Neural cell (in vitro differentiated cells): Measurements from ENCODE around the gene POU3F1. TPM values are rescaled to one million over a fixed set of nuclear protein-coding genes. Genes with fewer than 3 reads are reported as not detected.

Source experiments
- H2AFZ ChIP-seq: fragments of 200-600, 300-800 bp; sonication (generic), shearing (Covaris generic); 2 replicates; pipeline ENCODE4 v1.6.0; 2014; ENCODE audit warnings: low read depth, mild to moderate bottlenecking, antibody characterized with exemption, low read length, moderate library complexity
- H3F3A ChIP-seq: fragments of 200-600 bp; shearing (Covaris generic); 2 replicates; pipeline ENCODE4 v1.6.1; 2016; ENCODE audit warnings: mild to moderate bottlenecking, moderate library complexity, mixed read lengths, antibody characterized with exemption, low read length; ENCODE audit not compliant: insufficient read depth, poor library complexity, severe bottlenecking
- H3K27ac ChIP-seq: fragments of 200-600, 300-800 bp; sonication (generic), shearing (Covaris generic); 2 replicates; pipeline ENCODE4 v1.5.1; 2014; ENCODE audit warnings: mild to moderate bottlenecking, low read length, moderate library complexity
- H3K27me3 ChIP-seq: fragments of 300-800, 200-600 bp; sonication (generic), shearing (Covaris generic); 2 replicates; pipeline ENCODE4 v1.6.0; 2014; ENCODE audit warnings: mild to moderate bottlenecking, low read depth, low read length, moderate library complexity; ENCODE audit not compliant: insufficient read depth
- H3K36me3 ChIP-seq: fragments of 300-800, 200-600 bp; sonication (generic), shearing (Covaris generic); 2 replicates; pipeline ENCODE4 v1.5.1; 2014; ENCODE audit warnings: mild to moderate bottlenecking, antibody characterized with exemption, low read length, moderate library complexity; ENCODE audit not compliant: insufficient read depth
- H3K4me2 ChIP-seq: fragments of 300-800, 200-600 bp; sonication (generic), shearing (Covaris generic); 2 replicates; pipeline ENCODE4 v1.6.0; 2014; ENCODE audit warnings: mild to moderate bottlenecking, low read length
- H3K4me3 ChIP-seq: fragments of 300-800, 200-600 bp; sonication (generic), shearing (Covaris generic); 2 replicates; pipeline ENCODE4 v1.5.1; 2014; ENCODE audit warnings: mild to moderate bottlenecking, low read length, moderate library complexity
- H3K79me2 ChIP-seq: fragments of 200-600 bp; shearing (Covaris generic); replicated peaks from 2 replicates; pipeline ENCODE4 v1.6.0; 2014; ENCODE audit warnings: mild to moderate bottlenecking, low read length, moderate library complexity; ENCODE audit not compliant: insufficient read depth
- H3K9ac ChIP-seq: fragments of 300-800, 200-600 bp; sonication (generic), shearing (Covaris generic); 2 replicates; pipeline ENCODE4 v1.6.1; 2016; ENCODE audit warnings: mild to moderate bottlenecking, low read length, mixed read lengths
- H3K9me2 ChIP-seq: fragments of 200-600 bp; shearing (Covaris generic); 2 replicates; pipeline ENCODE4 v1.6.1; 2016; ENCODE audit warnings: mild to moderate bottlenecking, low read length, mixed read lengths; ENCODE audit not compliant: insufficient read depth
- H3K9me3 ChIP-seq: fragments of 200-600, 300-800 bp; sonication (generic), shearing (Covaris generic); 2 replicates; pipeline ENCODE4 v1.6.1; 2016; ENCODE audit warnings: mild to moderate bottlenecking, mixed run types, low read length, moderate library complexity, mixed read lengths
- H4K20me1 ChIP-seq: fragments of 200-600 bp; shearing (Covaris generic); 2 replicates; pipeline ENCODE4 v1.6.1; 2016; ENCODE audit warnings: mild to moderate bottlenecking, mixed run types; ENCODE audit not compliant: insufficient read depth
- EP300 ChIP-seq: fragments of 450-650 bp; conservative IDR thresholded peaks from 2 replicates; pipeline ENCODE4 v1.6.1; 2014; ENCODE audit warnings: antibody characterized with exemption, mild to moderate bottlenecking, moderate library complexity; ENCODE audit not compliant: poor library complexity, severe bottlenecking
- EZH2 ChIP-seq: fragments of 200-600, 300-800 bp; shearing (Covaris generic), sonication (generic); IDR thresholded peaks from 2 replicates; pipeline ENCODE4 v1.6.1; 2014; ENCODE audit warnings: antibody characterized with exemption, low read length, borderline replicate concordance, mild to moderate bottlenecking; ENCODE audit not compliant: insufficient read depth, poor library complexity, severe bottlenecking
- MXI1 ChIP-seq: fragments of 450-650 bp; conservative IDR thresholded peaks from 2 replicates; pipeline ENCODE4 v1.6.1; 2014; ENCODE audit warnings: antibody characterized with exemption, mild to moderate bottlenecking; ENCODE audit not compliant: poor library complexity, severe bottlenecking
- POLR2AphosphoS5 ChIP-seq: IDR thresholded peaks from 2 replicates; pipeline ENCODE4 v1.6.1; 2012
- RAD21 ChIP-seq: fragments of 450-650 bp; conservative IDR thresholded peaks from 2 replicates; pipeline ENCODE4 v1.6.1; 2014; ENCODE audit warnings: antibody characterized with exemption, mild to moderate bottlenecking, moderate library complexity
- REST ChIP-seq: IDR thresholded peaks from 2 replicates; pipeline ENCODE4 v1.6.1; 2012; ENCODE audit warnings: borderline replicate concordance
- SMC3 ChIP-seq: fragments of 450-650 bp; conservative IDR thresholded peaks from 2 replicates; pipeline ENCODE4 v1.6.1; 2014; ENCODE audit warnings: antibody characterized with exemption, mild to moderate bottlenecking, moderate library complexity; ENCODE audit not compliant: poor library complexity
- TAF1 ChIP-seq: IDR thresholded peaks from 2 replicates; pipeline ENCODE4 v1.6.1; 2012; ENCODE audit warnings: low read depth
- polyA plus RNA-seq: library from polyadenylated mRNA; depleted of rRNA; stranded (reverse); fragments of >200 nt; gene quantifications from 2 replicates; pipeline ENCODE4 v1.2.3, GENCODE V29; 2014
- TF ChIP-seq, protein P1 (sequence below): fragments of 450-650 bp; IDR thresholded peaks from 2 replicates; pipeline ENCODE4 v1.5.1; 2014; ENCODE audit warnings: antibody characterized with exemption, mild to moderate bottlenecking, moderate library complexity; ENCODE audit not compliant: poor library complexity, severe bottlenecking

POU3F1 gene
- polyA plus RNA-seq, 1 donor from 2014 or later = 3.1 TPM

DNA sequence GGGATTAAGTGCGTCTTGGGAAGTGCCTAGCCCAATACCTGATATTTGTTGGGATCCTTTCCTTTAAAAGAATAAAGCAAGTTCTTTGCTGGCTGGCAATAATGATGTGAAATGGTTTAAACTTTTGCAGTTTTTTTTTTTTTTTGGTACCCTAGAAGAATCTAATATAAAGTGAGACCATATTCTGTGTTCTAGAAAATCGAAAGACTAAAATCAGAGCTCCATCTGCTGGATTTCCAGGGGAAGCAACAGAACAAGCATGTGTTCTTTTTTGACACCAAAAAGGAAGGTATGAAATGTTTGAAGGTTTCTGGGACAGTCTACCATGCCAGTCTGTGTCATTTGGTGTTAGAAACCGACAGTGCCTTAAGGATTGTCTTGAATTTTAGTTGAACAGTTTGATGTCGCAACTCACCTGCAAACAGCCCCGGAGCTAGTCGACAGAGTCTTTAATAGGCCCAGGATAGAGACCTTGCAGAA, 27.7 kb downstream of the POU3F1 start:
- H3K9me3 ChIP-seq = no peaks in the 10 kb centered on the region
- H2AFZ ChIP-seq = no peak overlapping the region
- H3K27ac ChIP-seq = no peak overlapping the region
- H3K9me2 ChIP-seq = no peaks in the 10 kb centered on the region
- H3F3A ChIP-seq = no peaks in the 10 kb centered on the region
- TF ChIP-seq, protein P1, sequence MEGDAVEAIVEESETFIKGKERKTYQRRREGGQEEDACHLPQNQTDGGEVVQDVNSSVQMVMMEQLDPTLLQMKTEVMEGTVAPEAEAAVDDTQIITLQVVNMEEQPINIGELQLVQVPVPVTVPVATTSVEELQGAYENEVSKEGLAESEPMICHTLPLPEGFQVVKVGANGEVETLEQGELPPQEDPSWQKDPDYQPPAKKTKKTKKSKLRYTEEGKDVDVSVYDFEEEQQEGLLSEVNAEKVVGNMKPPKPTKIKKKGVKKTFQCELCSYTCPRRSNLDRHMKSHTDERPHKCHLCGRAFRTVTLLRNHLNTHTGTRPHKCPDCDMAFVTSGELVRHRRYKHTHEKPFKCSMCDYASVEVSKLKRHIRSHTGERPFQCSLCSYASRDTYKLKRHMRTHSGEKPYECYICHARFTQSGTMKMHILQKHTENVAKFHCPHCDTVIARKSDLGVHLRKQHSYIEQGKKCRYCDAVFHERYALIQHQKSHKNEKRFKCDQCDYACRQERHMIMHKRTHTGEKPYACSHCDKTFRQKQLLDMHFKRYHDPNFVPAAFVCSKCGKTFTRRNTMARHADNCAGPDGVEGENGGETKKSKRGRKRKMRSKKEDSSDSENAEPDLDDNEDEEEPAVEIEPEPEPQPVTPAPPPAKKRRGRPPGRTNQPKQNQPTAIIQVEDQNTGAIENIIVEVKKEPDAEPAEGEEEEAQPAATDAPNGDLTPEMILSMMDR = peak; percentile 74
- TF ChIP-seq MXI1 (peak; percentile 16), TAF1 (no peak), SMC3 (peak; percentile 74), REST (no peak), RAD21 (peak; percentile 67), POLR2AphosphoS5 (no peak), EP300 (no peak)
- no peaks in the 10 kb centered on the region for H4K20me1 ChIP-seq
- peaks cover 4% of the 10 kb centered on the region for H3K36me3 ChIP-seq
- peaks cover 12% of the 10 kb centered on the region for H3K79me2 ChIP-seq
- no peak overlapping the region for H3K4me3 ChIP-seq
- no peaks in the 10 kb centered on the region for H3K27me3 ChIP-seq
- H3K9ac ChIP-seq = no peak overlapping the region
- no peak overlapping the region for H3K4me2 ChIP-seq

DNA sequence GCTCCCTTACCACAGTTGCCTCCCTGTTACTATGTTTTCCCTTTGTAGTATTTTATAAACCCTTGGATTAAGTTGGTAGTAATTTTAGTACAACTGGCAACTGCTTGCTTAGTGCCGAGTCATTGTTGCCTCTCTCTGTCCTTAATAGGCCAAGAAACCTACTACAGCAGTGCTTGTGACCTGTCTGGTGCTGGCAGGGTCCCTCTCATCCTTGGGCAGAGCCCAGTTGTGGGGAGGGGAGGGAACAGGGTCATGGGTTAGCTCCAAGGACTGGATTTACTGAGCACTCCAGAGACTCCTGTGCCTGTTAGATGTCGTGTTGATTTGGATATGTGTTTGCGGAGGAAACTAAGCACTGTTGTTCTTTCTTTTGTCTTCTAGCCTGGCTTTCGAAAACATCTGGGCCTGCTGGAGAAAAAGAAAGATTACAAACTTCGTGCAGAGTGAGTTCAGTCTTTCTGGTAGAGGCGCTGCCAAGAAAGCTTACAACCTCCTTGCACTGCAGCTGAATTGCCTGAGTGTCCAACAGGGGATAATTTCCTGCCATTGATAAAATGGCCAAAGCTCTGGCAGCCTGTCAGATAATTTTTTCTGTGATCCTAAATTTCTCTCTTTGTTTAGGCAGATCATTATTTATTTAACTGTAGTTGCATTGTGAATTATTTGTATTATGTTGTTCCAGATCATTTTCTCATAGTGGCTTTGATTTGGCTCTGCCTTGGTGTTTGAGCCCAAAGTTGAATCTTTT, 30.4 kb downstream of the POU3F1 start:
- Histone ChIP-seq H3K4me2 (no peak overlapping the region), H3K36me3 (peaks cover 4% of the 10 kb centered on the region), H2AFZ (no peak overlapping the region), H3K27ac (no peak overlapping the region), H3K9ac (no peak overlapping the region), H3K79me2 (peaks cover 18% of the 10 kb centered on the region), H3K4me3 (no peak overlapping the region), H3K9me3 (no peaks in the 10 kb centered on the region), H3F3A (no peaks in the 10 kb centered on the region), H4K20me1 (no peaks in the 10 kb centered on the region), H3K9me2 (no peaks in the 10 kb centered on the region), H3K27me3 (no peaks in the 10 kb centered on the region)
- no peak for TF ChIP-seq REST
- no peak for TF ChIP-seq EP300
- TF ChIP-seq POLR2AphosphoS5 = no peak
- TF ChIP-seq, protein P1 = no peak
- TF ChIP-seq TAF1 = no peak
- TF ChIP-seq RAD21 = no peak
- TF ChIP-seq EZH2 = no peak
- TF ChIP-seq MXI1 = no peak
- no peak for TF ChIP-seq SMC3
